Left lung (tissue), 10 donors: ENCODE measurements around the gene AP4B1. TPM values are rescaled to one million over a fixed set of nuclear protein-coding genes. Genes with fewer than 3 reads are reported as not detected.

ENCODE experiments used
- ATAC-seq: fragments of 200-7000 bp; cut with Tn5 transposase; one replicate; pipeline ENCODE4 v1.9.1; 2020; ENCODE audit warnings: moderate library complexity
- DNase-seq, 4 donors: peaks; one replicate each; pipeline ENCODE4 v3.0.0-alpha.2; 2013 to 2020
- H3K27ac ChIP-seq, 2 donors: fragments of 200-600 bp; sonication (generic) in 1 of 2; one replicate each; pipeline versions ENCODE4 v1.5.0 to v1.8.0; 2020 to 2021
- H3K27me3 ChIP-seq, 2 donors: fragments of 200-600 bp; sonication (generic) in 1 of 2; one replicate each; pipeline versions ENCODE4 v1.5.0 to v1.8.0; 2020 to 2021
- H3K36me3 ChIP-seq, 2 donors: fragments of 200-600 bp; sonication (generic) in 1 of 2; one replicate each; pipeline versions ENCODE4 v1.5.0 to v1.8.0; 2020 to 2021
- H3K4me1 ChIP-seq, 2 donors: fragments of 200-600 bp; one replicate each; pipeline ENCODE4 v1.8.0; 2021
- H3K4me3 ChIP-seq, 2 donors: fragments of 200-600 bp; sonication (generic) in 1 of 2; one replicate each; pipeline versions ENCODE4 v1.5.0 to v1.8.0; 2020 to 2021; ENCODE audit warnings: mild to moderate bottlenecking in 1 of 2
- H3K9me3 ChIP-seq, 2 donors: fragments of 200-600 bp; sonication (generic) in 1 of 2; one replicate each; pipeline versions ENCODE4 v1.5.0 to v1.8.0; 2020 to 2021
- intact Hi-C, 2 donors: fragments of 100-400 bp; cut with DNase I; formaldehyde crosslinking; loops; one replicate each; pipeline versions ENCODE4 v1.11.2 to v1.14.2; 2022
- polyA plus RNA-seq, 6 donors: library from polyadenylated mRNA; unstranded; fragments of 120-200 nt; gene quantifications; one replicate each; pipeline ENCODE4 v1.2.1, GENCODE V29; 2013; ENCODE audit not compliant: insufficient read length in 6 of 6
- total RNA-seq, 2 donors: library from RNA; stranded (reverse); fragmentation: NEBNext Ultra II Directional; extraction: Animal tissue kit (Norgen Biotek cat#: 25700); gene quantifications; one replicate each; pipeline ENCODE4 v1.2.1, GENCODE V29; 2021
- TF ChIP-seq, protein P1 (sequence below), 2 donors: fragments of 200-600 bp; sonication (generic) in 1 of 2; IDR thresholded peaks; one replicate each; pipeline versions ENCODE4 v1.5.0 to v1.8.0; 2021; ENCODE audit warnings: antibody characterized with exemption in 2 of 2
- donor health status: DM: no; HTN: yes; CAD: no.
- donor health status: DM: no; HTN: no; CAD: no.

The AP4B1 gene
- total and polyA plus RNA-seq, 8 donors = 15.4 to 65.1 (median 54.6) TPM

DNA sequence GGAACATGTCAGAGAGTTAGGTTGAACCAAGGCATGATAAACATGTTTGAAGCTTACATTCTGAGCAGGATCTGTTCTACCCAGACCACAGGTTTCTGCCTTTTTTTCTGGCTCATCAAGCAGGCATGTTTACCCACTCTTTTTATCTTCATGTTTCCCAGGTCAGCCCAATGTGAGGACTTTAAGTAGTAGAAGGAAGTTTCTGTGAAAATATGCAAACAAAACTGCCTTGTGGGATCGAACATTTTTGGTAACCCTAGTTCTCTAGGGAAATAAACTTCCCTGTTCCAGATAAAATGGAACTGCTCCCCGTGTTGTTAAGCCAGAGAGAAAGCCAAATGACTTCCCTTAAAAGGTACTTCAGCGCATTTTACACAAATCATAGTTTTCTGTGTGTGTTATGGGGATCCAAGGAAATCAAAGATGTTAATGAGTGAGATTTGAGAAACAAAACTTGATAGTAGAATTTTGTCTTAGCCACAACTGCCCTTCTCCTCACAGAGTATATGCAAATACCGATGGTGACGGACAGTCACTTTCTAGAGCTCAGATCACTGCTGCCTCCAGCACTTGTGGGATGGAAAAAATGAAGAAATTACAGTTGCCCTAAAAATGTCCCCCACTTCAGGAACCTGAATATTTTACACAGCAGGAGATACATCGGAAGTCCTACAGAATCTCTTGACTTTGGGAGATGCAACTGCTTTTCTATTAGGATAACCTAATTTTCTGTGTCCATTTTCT lies 23.8 kb upstream of the AP4B1 start:
- TF ChIP-seq, protein P1, sequence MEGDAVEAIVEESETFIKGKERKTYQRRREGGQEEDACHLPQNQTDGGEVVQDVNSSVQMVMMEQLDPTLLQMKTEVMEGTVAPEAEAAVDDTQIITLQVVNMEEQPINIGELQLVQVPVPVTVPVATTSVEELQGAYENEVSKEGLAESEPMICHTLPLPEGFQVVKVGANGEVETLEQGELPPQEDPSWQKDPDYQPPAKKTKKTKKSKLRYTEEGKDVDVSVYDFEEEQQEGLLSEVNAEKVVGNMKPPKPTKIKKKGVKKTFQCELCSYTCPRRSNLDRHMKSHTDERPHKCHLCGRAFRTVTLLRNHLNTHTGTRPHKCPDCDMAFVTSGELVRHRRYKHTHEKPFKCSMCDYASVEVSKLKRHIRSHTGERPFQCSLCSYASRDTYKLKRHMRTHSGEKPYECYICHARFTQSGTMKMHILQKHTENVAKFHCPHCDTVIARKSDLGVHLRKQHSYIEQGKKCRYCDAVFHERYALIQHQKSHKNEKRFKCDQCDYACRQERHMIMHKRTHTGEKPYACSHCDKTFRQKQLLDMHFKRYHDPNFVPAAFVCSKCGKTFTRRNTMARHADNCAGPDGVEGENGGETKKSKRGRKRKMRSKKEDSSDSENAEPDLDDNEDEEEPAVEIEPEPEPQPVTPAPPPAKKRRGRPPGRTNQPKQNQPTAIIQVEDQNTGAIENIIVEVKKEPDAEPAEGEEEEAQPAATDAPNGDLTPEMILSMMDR (IDR thresholded peaks at IDR 0.05) = no peak
- ATAC-seq = peak; percentile 21
- intact Hi-C loops = no loop called here
- no peaks in the 10 kb centered on the region for H3K36me3 ChIP-seq
- no peaks in the 10 kb centered on the region for H3K9me3 ChIP-seq
- peaks cover 17 to 39% of the 10 kb centered on the region in 2 donors for H3K4me1 ChIP-seq
- peak overlapping the region; percentile 94 to 95 for H3K27ac ChIP-seq
- no peaks in the 10 kb centered on the region for H3K27me3 ChIP-seq
- peak overlapping the region; percentile 71 to 93 for H3K4me3 ChIP-seq
- peak in 2 of 4 donors; percentile 31 to 33 for DNase-seq

DNA sequence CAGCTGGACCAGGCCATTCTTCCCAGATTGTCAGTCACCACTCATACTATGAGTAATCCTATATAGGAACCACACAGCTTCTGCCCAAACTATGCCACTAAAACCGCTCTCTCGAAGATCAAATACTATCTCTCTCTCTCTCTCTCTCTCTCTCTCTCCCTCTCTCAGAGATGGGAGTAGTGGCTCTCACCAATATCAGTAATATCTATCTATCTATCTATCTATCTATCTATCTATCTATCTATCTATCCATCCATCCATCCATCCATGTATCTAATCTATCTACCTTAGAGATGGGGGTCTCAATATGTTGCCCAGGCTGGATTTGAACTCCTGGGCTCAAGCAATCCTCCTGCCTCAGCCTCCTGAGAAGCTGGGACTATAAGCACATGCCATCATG lies 19.9 kb upstream of the AP4B1 start:
- no peaks in the 10 kb centered on the region for H3K27me3 ChIP-seq
- H3K27ac ChIP-seq = no peak overlapping the region
- no peak overlapping the region for H3K4me3 ChIP-seq
- TF ChIP-seq, protein P1 (IDR thresholded peaks at IDR 0.05) = no peak
- DNase-seq (no peak), ATAC-seq (no peak)
- no peaks in the 10 kb centered on the region for H3K9me3 ChIP-seq
- peaks cover 0 to 9% of the 10 kb centered on the region in 2 donors for H3K4me1 ChIP-seq
- intact Hi-C loops = no loop called here
- no peaks in the 10 kb centered on the region for H3K36me3 ChIP-seq

DNA sequence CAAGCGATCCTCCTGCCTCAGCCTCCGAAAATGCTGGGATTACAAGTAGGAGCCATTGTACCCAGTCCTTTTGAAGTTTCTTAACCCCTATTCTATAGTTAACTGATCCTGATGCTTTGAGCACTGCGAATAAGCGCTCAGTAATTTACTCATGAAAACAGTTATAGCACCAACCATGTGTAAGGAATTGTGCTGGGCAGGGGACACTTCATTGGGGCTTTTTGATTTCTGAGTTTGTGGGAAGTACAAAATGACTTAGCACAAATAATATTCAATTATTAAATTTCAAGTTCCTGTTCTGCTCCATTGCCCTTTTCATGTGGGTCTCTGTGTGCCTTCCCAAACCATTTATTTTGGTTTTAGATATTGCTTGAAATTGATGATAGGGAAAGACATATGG lies 18.4 kb upstream of the AP4B1 start:
- peaks cover 0 to 4% of the 10 kb centered on the region in 2 donors for H3K4me1 ChIP-seq
- H3K27ac ChIP-seq = no peak overlapping the region
- intact Hi-C loops = no loop called here
- no peak overlapping the region for H3K4me3 ChIP-seq
- no peaks in the 10 kb centered on the region for H3K27me3 ChIP-seq
- ATAC-seq (no peak), DNase-seq (no peak)
- no peaks in the 10 kb centered on the region for H3K9me3 ChIP-seq
- H3K36me3 ChIP-seq = no peaks in the 10 kb centered on the region
- TF ChIP-seq, protein P1 (IDR thresholded peaks at IDR 0.05) = no peak

DNA sequence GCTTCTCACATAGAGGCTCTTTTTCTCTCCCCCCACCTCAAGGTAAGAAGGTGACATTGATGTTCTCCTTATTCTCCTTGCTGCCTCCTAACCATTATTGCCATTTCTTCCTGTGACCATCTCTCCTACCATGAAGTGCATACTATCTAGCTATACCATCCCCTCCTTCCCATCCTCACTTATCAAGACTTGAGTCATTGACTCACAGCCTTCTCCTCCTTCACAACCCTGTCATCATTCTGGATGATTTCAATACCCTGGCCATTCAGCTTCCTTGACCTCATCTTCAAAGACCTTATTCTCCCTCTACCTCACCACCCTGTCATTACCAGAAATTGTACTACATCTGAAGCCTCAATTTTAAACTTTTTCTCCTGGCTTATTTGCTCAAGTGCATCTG lies 13.6 kb upstream of the AP4B1 start:
- Histone ChIP-seq H3K27me3 (no peaks in the 10 kb centered on the region), H3K9me3 (no peaks in the 10 kb centered on the region), H3K27ac (no peak overlapping the region), H3K36me3 (no peaks in the 10 kb centered on the region), H3K4me1 (no peaks in the 10 kb centered on the region), H3K4me3 (no peak overlapping the region)
- TF ChIP-seq, protein P1 (IDR thresholded peaks at IDR 0.05) = no peak
- ATAC-seq = no peak
- intact Hi-C loops = no loop called here
- no peak for DNase-seq

DNA sequence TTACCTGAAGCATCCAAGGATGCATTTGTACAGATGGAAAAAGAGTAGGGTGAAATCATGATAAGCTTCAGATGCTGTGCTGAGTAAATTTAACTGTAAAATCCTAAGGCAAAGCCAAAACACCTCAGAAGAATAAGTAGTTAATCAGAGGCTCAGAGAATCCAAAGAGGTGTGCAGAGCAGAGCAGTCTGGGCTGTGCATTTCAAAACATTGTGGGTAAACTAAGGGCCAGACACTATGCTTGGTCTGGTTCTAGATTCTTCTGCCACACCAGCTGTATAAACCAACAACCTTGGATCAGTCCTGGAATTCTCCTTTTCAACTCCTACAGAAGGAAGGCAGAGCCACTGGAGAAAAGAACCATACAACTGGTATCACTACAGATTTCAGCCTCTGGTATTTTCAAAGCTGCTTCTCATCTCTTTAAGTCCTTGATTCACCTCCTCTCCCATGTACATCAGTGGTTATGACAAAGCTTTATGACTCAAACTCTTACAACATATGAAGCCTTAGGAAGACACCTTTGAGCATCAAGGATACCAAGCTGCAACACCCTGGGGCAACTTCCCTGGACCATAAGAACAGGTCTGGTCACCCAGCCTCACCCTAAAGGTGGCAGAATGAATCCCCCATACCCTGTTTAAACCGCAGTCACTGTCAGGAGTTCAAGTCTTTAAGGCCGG lies 12.9 kb upstream of the AP4B1 start:
- DNase-seq (no peak), ATAC-seq (no peak)
- H3K27me3 ChIP-seq = no peaks in the 10 kb centered on the region
- intact Hi-C loops = no loop called here
- no peaks in the 10 kb centered on the region for H3K9me3 ChIP-seq
- TF ChIP-seq, protein P1 (IDR thresholded peaks at IDR 0.05) = no peak
- H3K36me3 ChIP-seq = peaks cover 0 to 3% of the 10 kb centered on the region in 2 donors
- peaks cover 0 to 6% of the 10 kb centered on the region in 2 donors for H3K4me1 ChIP-seq
- no peak overlapping the region for H3K27ac ChIP-seq
- H3K4me3 ChIP-seq = no peak overlapping the region
